Stimulated activated CD4-positive, alpha-beta T cell treated with anti-CD3 and anti-CD28 coated beads, Interleukin-2, amount 100 ng/mL, for 48 hours (primary cell): Measurements from ENCODE around the gene ANKRD24.
"Not testable (repeated sequence)": the region's sequence is repeated elsewhere in the genome, so short reads cannot be mapped to it uniquely, and the experiment has no call there.

Experiments
- DNase-seq, 2 donors: peaks; one replicate each; pipeline ENCODE4 v3.0.0-alpha.2; 2020

The ANKRD24 gene

GRCh38 chr19:4199699-4200293 lies 17.3 kb downstream of the ANKRD24 start:
- DNase-seq = no peak

GRCh38 chr19:4200940-4201542 lies 18.6 kb downstream of the ANKRD24 start:
- DNase-seq = no peak

- no peak for DNase-seq
These were observed 19.3 kb downstream of the ANKRD24 start for GRCh38 chr19:4201798-4202197.

GRCh38 chr19:4206818-4207484 lies 24.5 kb downstream of the ANKRD24 start:
- DNase-seq = no peak

DNA sequence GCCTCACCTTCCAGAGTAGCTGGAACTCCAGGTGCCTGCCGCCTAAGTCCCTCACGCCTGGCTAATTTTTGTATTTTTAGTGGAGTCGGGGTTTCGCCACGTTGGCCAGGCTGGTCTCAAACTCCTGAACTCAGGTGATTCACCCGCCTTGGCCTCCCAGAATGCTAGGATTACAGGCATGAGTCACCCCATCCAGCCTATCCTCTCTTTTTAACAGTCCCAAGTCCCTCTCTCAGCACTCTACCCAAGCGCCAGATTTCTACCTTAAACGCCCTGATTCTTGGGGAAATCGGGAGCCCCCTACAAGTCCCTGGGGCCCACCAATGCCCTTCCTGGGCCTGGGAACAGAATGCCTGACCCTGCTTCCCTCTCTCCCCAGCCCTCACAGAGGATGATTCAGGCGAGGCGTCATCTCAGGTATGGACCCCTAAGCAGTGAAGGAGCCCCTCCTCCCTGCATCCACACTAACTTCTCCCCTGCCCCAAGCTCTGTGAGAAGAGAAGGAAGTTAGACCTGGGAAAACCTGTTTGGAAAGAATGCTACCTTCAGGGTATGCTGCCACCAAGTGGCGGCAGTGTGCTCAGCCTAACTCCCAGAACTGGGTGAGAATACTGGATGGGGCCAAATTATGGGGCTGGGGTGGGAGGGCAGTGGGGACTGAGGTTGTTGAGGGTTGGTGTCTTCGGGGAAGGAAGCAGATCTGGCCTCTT lies 26.1 kb downstream of the ANKRD24 start:
- DNase-seq = no peak

DNA sequence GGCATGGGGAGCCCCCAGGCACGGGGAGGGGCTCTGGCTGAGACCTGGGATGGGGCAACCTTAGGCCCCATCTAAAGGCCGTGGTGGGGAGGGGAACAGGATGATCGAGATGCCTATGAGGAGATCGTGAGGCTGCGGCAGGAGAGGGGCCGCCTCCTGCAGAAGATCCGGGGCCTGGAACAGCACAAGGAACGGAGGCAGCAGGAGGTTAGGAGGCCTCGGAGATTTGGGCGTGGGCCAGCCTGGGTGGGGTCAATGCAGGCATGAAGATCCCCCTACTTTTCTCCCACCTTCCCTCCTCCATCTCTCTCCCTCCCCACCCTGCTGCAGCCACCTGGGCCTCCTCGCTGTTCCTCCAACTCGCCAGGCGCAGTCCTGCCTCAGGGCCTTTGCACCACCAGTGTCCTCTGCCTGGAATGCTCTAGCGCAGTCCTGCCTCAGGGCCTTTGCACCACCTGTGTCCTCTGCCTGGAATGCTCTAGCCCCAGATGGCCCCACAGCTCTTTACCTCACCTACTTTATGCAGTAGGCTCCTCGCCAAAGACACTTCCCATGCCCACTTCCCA lies 27.8 kb downstream of the ANKRD24 start:
- no peak for DNase-seq

- no peak for DNase-seq
These were observed 30.6 kb downstream of the ANKRD24 start for GRCh38 chr19:4213116-4213515.

DNA sequence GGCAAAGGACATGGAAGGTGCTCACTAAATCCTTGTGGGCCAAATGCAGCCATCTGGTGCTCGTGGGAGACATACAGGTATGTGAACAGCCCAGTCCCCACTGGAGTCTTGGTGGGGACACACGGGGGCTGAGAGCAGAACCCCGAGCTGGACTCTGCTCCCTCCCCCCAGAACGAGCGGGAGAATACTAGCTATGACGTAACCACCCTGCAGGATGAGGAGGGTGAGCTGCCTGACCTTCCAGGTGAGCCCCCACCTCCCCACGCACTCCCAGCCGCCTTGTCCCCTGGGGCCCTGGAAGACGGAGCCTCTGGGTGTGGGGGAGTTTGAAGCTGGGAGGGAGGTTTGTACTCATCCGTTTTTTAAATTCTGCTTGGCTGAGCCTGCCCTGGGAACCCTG lies 33.3 kb downstream of the ANKRD24 start:
- DNase-seq = no peak

DNA sequence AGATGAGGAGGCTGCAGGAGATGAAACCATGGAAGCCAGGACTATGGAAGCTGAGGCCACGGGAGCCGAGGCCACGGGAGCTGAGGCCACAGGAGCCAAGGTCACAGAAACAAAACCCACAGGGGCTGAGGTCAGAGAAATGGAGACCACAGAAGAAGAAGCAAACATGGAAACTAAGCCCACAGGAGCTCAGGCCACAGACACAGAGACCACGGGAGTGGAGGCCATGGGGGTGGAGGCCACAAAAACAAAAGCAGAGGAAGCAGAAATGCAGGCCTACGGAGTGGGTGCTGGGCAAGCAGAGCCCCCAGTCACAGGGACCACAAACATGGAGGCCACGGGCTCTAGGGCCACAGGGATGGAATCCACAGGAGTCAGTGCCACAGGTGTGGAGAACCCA lies 34.4 kb downstream of the ANKRD24 start:
- no peak for DNase-seq

DNA sequence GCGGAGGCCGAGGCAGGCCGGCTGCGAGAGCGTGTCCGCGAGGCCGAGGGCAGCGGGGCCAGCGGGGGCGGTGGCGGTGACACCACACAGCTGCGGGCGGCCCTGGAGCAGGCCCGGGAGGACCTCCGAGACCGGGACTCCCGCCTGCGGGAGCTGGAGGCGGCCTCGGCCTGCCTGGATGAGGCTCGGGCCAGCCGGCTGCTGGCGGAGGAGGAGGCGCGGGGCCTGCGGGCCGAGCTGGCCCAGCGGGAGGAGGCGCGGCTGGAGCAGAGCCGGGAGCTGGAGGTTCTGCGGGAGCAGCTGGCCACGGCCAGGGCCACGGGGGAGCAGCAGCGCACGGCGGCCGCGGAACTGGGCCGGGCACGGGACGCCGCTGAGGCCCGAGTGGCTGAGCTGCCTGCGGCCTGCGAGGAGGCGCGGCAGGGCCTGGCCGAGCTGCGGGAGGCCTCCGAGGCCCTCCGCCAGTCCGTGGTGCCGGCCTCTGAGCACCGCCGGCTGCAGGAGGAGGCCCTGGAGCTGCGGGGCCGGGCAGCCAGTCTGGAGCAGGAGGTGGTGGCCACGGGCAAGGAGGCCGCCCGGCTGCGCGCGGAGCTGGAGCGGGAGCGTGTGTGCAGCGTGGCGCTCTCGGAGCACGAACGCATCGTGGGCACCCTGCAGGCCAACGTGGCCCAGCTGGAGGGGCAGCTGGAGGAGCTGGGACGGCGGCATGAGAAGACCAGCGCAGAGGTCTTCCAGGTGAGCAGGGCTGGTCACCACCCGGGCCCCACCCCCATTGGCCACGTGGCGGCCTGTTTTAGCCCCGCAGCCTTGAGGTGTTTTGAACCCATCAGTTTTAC lies 35.2 kb downstream of the ANKRD24 start:
- no peak for DNase-seq

DNA sequence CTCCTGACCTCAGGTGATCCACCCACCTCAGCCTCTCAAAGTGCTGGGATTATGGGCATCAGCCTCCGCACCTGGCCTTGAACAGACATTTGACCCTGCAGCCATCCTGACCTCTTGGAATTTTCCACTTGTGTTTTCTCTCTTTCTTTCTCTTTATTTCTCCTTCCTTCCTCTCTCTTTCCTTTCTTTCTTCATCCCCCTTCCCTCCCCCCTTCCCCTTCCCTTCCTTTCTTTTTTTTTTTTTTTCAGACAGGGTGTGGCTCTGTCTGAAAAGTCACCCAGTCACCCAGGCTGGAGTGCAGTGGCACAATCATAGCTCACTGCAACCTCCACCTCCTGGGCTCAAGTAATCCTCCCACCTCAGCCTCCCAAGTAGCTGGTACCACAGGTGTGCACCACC lies 36.0 kb downstream of the ANKRD24 start:
- not testable (repeated sequence) for DNase-seq

DNA sequence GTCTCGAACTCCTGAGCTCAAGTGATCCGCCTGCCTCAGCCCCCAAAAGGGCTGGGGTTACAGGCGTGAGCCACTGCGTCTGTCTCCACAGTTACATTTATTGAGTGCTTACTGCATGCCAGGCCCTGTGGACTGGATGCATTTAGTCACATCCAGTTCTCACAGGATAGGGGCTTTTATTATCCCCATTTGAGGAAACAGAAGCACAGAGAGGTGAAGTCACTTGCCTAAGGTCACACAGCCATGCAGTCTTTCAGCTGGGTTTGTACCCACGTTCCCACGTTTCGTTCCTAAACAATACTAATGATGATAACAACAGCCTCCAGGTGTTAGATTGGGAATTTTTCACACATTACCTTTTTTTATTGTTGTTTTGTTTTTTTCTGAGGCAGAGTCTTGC lies 37.7 kb downstream of the ANKRD24 start:
- no peak for DNase-seq

- DNase-seq = no peak
These were observed 42.0 kb downstream of the ANKRD24 start for GRCh38 chr19:4224470-4224869.

DNA sequence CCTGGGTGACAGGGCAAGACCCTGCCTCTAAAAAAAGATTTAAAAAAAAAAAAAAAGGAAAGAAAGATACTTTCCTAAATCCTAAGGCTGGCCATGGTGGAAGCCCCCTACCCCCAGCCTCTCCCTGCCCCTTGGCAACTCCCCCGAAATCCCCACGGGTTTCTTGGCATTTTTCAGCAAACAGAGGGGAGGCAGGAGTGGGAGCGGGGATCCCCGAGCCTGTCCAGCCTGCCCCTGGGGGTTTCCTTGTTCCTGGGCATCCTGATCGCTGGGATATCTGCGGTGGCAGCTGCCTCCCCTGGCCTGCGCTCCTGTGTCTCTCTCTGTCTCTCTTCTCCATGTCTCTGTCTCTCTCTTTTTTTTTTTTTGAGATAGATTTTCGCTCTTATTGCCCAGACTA lies 43.4 kb downstream of the ANKRD24 start:
- DNase-seq = no peak

GRCh38 chr19:4227771-4228170 lies 45.3 kb downstream of the ANKRD24 start:
- DNase-seq = no peak

DNA sequence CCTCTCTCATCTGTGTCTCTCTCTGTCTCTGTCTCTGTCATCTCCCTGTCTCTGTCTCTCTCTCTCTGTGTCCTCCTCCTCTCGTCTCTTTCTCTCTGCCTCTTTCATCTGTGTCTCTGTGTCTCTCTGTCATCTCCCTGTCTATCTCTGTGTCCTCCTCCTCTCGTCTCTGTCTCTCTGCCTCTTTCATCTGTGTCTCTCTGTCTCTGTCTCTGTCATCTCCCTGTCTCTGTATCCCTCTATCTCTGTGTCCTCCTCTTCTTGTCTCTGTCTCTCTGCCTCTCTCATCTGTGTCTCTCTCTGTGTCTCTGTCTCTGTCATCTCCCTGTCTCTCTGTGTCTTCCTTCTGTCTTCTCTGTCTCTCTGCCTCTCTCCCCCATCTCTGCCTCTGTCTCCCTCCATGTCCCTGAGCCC lies 46.3 kb downstream of the ANKRD24 start:
- DNase-seq = no peak

DNA sequence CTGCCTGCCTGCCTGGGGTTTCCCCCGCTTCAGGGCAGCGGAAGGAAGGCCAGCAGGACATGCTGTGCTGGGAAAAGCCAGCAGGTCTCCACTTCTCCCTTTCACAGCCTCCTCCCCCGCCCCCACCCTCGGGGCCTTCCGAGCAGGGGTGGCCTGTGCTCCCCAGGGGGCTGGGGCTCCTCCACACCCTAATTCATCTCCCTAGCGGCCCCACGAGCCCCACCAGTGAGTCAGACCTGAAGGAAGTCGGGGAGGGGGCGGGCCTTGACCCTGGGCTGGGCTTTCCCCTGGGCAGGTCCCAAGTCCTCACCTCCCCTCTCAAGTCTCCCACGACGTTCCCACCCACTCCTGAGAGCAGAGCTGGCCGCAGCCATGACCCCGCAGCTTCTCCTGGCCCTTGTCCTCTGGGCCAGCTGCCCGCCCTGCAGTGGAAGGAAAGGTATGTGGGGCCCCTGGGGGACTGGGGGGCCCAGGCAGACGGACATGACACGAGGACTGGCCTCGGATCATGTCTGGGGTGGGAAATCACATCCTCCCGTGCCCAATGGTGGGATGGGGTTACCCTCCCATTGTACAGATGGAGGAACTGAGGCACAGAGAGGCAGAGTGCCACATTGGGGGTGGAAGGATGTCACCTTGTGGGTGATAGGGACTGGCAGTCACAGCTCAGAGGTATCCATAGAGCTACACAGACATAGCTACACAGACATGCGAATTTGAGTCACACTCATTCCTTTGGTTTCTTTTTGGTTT lies 46.9 kb downstream of the ANKRD24 start, which contains the start of gene EBI3:
EBI3 (plus strand) TSS at position 345 of the 753 bp plus-strand sequence; CDS start at position 373, 28 bp downstream.
- peak; percentile 41 to 45 for DNase-seq

- DNase-seq = not testable (repeated sequence)
These were observed 47.7 kb downstream of the ANKRD24 start for GRCh38 chr19:4230237-4230636.

DNA sequence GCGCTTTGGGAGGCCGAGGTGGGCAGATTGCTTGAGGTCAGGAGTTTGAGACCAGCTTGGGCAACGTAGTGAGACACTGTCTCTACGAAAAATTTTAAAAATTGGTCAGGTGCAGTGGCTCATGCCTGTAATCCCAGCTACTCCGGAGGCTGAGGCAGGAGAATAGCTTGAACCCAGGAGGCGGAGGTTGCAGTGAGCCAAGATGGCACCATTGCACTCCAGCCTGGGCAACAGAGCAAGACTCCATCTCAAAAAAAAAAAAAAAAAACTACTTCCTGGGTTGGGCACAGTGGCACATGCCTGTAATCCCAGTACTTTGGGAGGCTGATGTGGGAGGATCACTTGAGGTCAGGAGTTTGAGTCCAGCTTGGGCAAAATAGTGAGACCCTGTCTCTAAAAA lies 49.0 kb downstream of the ANKRD24 start:
- DNase-seq = not testable (repeated sequence)

DNA sequence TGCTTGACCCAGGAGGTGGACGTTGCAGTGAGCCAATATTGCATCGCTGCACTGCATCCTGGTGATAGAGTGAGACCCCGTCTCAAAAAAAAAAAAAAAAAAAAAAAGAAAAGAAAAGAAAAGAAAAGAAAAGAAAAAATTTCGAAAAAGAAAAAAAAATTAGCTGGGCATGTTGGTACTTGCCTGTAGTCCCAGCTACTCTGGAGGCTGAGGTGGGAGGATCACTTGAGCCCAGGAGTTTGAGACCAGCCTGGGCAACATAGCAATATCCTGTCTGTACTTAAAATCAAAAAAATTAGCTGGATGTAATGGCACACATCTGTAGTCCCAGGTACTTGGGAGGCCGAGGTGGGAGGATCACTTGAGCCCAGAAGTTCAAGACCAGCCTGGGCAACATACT lies 49.6 kb downstream of the ANKRD24 start:
- not testable (repeated sequence) for DNase-seq

DNA sequence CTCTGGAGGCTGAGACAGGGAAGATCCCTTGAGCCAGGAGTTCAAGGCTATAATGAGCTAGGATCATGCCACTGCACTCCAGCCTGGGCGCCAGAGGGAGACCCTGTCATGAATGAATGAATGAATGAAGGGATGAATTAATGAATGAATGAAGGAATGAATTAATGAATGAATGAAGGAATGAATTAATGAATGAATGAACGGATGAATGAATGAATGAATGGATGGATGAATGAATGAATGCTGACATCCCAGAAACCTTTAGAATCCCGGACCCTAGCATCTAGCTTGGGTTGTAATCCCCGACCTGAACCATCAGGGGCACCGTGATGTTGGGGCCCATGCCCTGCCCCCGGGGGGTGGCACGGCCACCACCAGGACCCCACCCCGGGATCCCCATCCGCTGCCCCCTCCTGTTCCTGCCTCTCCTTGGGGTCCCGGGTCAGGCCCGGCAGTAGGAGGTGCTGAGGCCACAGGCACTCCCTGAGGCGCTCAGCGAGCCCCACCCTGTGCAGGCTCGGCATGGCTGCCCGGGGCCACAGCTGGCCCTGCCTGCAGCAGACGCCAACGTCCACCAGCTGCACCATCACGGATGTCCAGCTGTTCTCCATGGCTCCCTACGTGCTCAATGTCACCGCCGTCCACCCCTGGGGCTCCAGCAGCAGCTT lies 50.3 kb downstream of the ANKRD24 start:
- DNase-seq = no peak
